Spleen (tissue), 7 donors: Measurements from ENCODE around the gene DPP4.

Source experiments
- CTCF ChIP-seq, 11 experiments: fragments of 200-600 bp in 7 of 11; fragments of 450-650 bp in 4 of 11; sonication (generic) in 4 of 11; IDR thresholded peaks in 8 of 11; conservative IDR thresholded peaks in 3 of 11; 1 replicate in 7 of 11; 2 replicates in 4 of 11; pipeline versions ENCODE4 v1.4.0 to v1.8.0; 2016 to 2021; ENCODE audit warnings: antibody characterized with exemption in 11 of 11, inconsistent platforms in 4 of 11, mild to moderate bottlenecking in 1 of 11
- POLR2A ChIP-seq, 3 donors: fragments of 450-650 bp; IDR thresholded peaks; one replicate each; pipeline ENCODE4 v1.5.1; 2017; ENCODE audit warnings: antibody characterized with exemption in 3 of 3, mild to moderate bottlenecking in 1 of 3
- POLR2AphosphoS5 ChIP-seq, 3 donors: sonication (generic); formaldehyde crosslinking; IDR thresholded peaks; one replicate each; pipeline ENCODE4 v1.5.1; 2017; ENCODE audit warnings: antibody characterized with exemption in 3 of 3
- donor health status: DM: no; HTN: no; CAD: no; lungs with moderate emphysema.
- donor health status: DM: no; HTN: no; CAD: no.
- donor health status: DM: no; HTN: no; CAD: no.

- TF ChIP-seq CTCF (IDR thresholded peaks at IDR 0.05 in 8 of 11, conservative IDR thresholded peaks at IDR 0.05 in 3 of 11) = no peak
- TF ChIP-seq POLR2A (IDR thresholded peaks at IDR 0.05) = no peak
- no peak for TF ChIP-seq POLR2AphosphoS5 (IDR thresholded peaks at IDR 0.05)
These were observed 75.2 kb downstream of the DPP4 start for GRCh38 chr2:161998857-161999256.
